GM12892 (cell line): ENCODE data around the gene CLCNKA.

ENCODE experiments used
- POLR2A ChIP-seq: IDR thresholded peaks from 2 replicates; pipeline ENCODE4 v1.6.1; 2011; ENCODE audit warnings: low read depth, low read length, control low read depth
- POLR2AphosphoS5 ChIP-seq: IDR thresholded peaks from 2 replicates; pipeline ENCODE4 v1.6.1; 2011; ENCODE audit warnings: low read depth, low read length, control low read depth
- TAF1 ChIP-seq: IDR thresholded peaks from 2 replicates; pipeline ENCODE4 v1.6.1; 2011; ENCODE audit warnings: low read depth, mild to moderate bottlenecking, control low read depth, low read length, borderline replicate concordance

- TF ChIP-seq POLR2A (no peak), TAF1 (no peak), POLR2AphosphoS5 (no peak)
Observed at GRCh38 chr1:15983275-15983674, 38.6 kb upstream of the CLCNKA start.
